HCT116 (cell line): ENCODE measurements around the gene S1PR3. TPM values are rescaled to one million over a fixed set of nuclear protein-coding genes. Genes with fewer than 3 reads are reported as not detected.

ENCODE experiments used
- ATAC-seq: fragments of 200-7000 bp; cut with Tn5 transposase; 2 replicates; pipeline ENCODE4 v1.9.1; 2020; ENCODE audit warnings: mild to moderate bottlenecking, moderate library complexity
- BruUV-seq: library from RNA; stranded (reverse); fragments of 400-500 nt; replicated peaks from 2 replicates; lab custom pipeline; 2021; lab: Mats Ljungman, UMichigan
- CTCF ChIA-PET: fragments of 300-600 bp; sonication (Branson Sonifier 250); formaldehyde crosslinking; loops from one replicate; lab custom pipeline; 2021; ENCODE audit warnings: antibody characterized with exemption; lab: Charles Lee
- POLR2A ChIA-PET: fragments of 300-600, 350-600 bp; sonication (Branson Sonifier 250); formaldehyde crosslinking; loops from one replicate; lab custom pipeline; 2021; ENCODE audit warnings: antibody characterized with exemption; lab: Charles Lee
- RAD21 ChIA-PET, 2 experiments: fragments of 300-600 bp; sonication (Branson Sonifier 250); formaldehyde crosslinking; loops; one replicate each; lab custom pipeline; 2023; ENCODE audit warnings: low total read pairs in 2 of 2; ENCODE audit not compliant: uncharacterized antibody in 2 of 2, unreplicated experiment in 2 of 2, low non-redundant PET in 1 of 2; lab: Charles Lee
- DNase-seq: peaks from one replicate; pipeline ENCODE4 v3.0.0-alpha.2; 2010; ENCODE audit warnings: low read depth, low spot score
- H2AFZ ChIP-seq: fragments of 200-600 bp; shearing (Covaris generic), sonication (generic); 2 replicates; pipeline ENCODE4 v1.6.1; 2017; ENCODE audit warnings: low read depth, mixed run types, mixed read lengths, antibody characterized with exemption, low read length; ENCODE audit not compliant: poor library complexity, severe bottlenecking
- H3K27ac ChIP-seq: 2 replicates; pipeline ENCODE4 v1.5.1; 2012; ENCODE audit warnings: low read depth, low read length
- H3K27me3 ChIP-seq: fragments of 200-600 bp; sonication (generic); 2 replicates; pipeline ENCODE4 v1.6.1; 2016; ENCODE audit warnings: mixed run types, low read length, mixed read lengths; ENCODE audit not compliant: insufficient read depth
- H3K36me3 ChIP-seq, 2 experiments: fragments of 200-500 bp in 1 of 2; fragments of 200-600 bp in 1 of 2; sonication (Bioruptor generic) in 1 of 2; sonication (generic) in 1 of 2; 2 replicates each; pipeline versions ENCODE4 v1.5.1 to v1.6.1; 2014 to 2016; ENCODE audit warnings: low read length in 2 of 2, inconsistent platforms in 1 of 2, mixed read lengths in 1 of 2, mixed run types in 1 of 2; ENCODE audit not compliant: insufficient read depth in 2 of 2, control insufficient read depth in 1 of 2
- H3K4me1 ChIP-seq, 2 experiments: fragments of 200-600 bp in 1 of 2; sonication (generic) in 1 of 2; 2 replicates each; pipeline versions ENCODE4 v1.5.1 to v1.6.1; 2012 to 2017; ENCODE audit warnings: low read length in 2 of 2, inconsistent platforms in 1 of 2, mild to moderate bottlenecking in 1 of 2, mixed read lengths in 1 of 2, mixed run types in 1 of 2, moderate library complexity in 1 of 2; ENCODE audit not compliant: insufficient read depth in 2 of 2, control insufficient read depth in 1 of 2
- H3K4me2 ChIP-seq: fragments of 200-600 bp; sonication (generic); 2 replicates; pipeline ENCODE4 v1.6.1; 2017; ENCODE audit warnings: mixed run types, low read length, mixed read lengths
- H3K4me3 ChIP-seq, 2 experiments: fragments of 200-600 bp in 1 of 2; sonication (generic) in 1 of 2; replicated peaks in 1 of 2; 2 replicates each; pipeline ENCODE4 v1.5.1; 2011 to 2016; ENCODE audit warnings: low read length in 2 of 2, control low read depth in 1 of 2, low read depth in 1 of 2, mild to moderate bottlenecking in 1 of 2, mixed read lengths in 1 of 2, mixed run types in 1 of 2
- H3K79me2 ChIP-seq: fragments of 200-600 bp; sonication (generic); 2 replicates; pipeline ENCODE4 v1.6.1; 2017; ENCODE audit warnings: mild to moderate bottlenecking, mixed run types, low read length, moderate library complexity, mixed read lengths; ENCODE audit not compliant: insufficient read depth
- H3K9ac ChIP-seq: fragments of 200-600 bp; sonication (generic); 2 replicates; pipeline ENCODE4 v1.6.1; 2016; ENCODE audit warnings: low read length, mixed read lengths
- H3K9me2 ChIP-seq: fragments of 200-600 bp; sonication (generic), shearing (Covaris generic); 2 replicates; pipeline ENCODE4 v1.6.1; 2017; ENCODE audit warnings: mixed run types, mild to moderate bottlenecking, moderate library complexity; ENCODE audit not compliant: insufficient read depth
- H3K9me3 ChIP-seq, 2 experiments: fragments of 200-500 bp in 1 of 2; fragments of 200-600 bp in 1 of 2; sonication (Bioruptor generic) in 1 of 2; sonication (generic) in 1 of 2; 2 replicates each; pipeline ENCODE4 v1.6.1; 2014 to 2017; ENCODE audit warnings: low read length in 2 of 2, mixed read lengths in 2 of 2, inconsistent platforms in 1 of 2, low read depth in 1 of 2, mild to moderate bottlenecking in 1 of 2, mixed run types in 1 of 2, moderate library complexity in 1 of 2; ENCODE audit not compliant: control insufficient read depth in 1 of 2, insufficient read depth in 1 of 2
- H4K20me1 ChIP-seq: fragments of 200-600 bp; sonication (generic), shearing (Covaris generic); 2 replicates; pipeline ENCODE4 v1.6.1; 2017; ENCODE audit warnings: mixed run types, mild to moderate bottlenecking, moderate library complexity; ENCODE audit not compliant: insufficient read depth
- CTCF ChIP-seq, 3 experiments: fragments of 200-600 bp in 1 of 3; sonication (generic) in 1 of 3; IDR thresholded peaks in 2 of 3; conservative IDR thresholded peaks in 1 of 3; 2 replicates each; pipeline ENCODE4 v1.5.1; 2012 to 2017; ENCODE audit warnings: low read depth in 2 of 3, low read length in 2 of 3, antibody characterized with exemption in 1 of 3, borderline replicate concordance in 1 of 3, control low read depth in 1 of 3, mild to moderate bottlenecking in 1 of 3, mixed read lengths in 1 of 3, mixed run types in 1 of 3, moderate library complexity in 1 of 3; ENCODE audit not compliant: insufficient read depth in 1 of 3
- EGR1 ChIP-seq: IDR thresholded peaks from 2 replicates; pipeline ENCODE4 v1.6.1; 2012; ENCODE audit warnings: low read depth
- MAX ChIP-seq: IDR thresholded peaks from 2 replicates; pipeline ENCODE4 v1.6.1; 2012
- POLR2AphosphoS5 ChIP-seq: IDR thresholded peaks from 2 replicates; pipeline ENCODE4 v1.6.1; 2011; ENCODE audit warnings: mild to moderate bottlenecking, low read depth, low read length, moderate library complexity
- RAD21 ChIP-seq: IDR thresholded peaks from 2 replicates; pipeline ENCODE4 v1.6.1; 2012; ENCODE audit warnings: low read depth, mild to moderate bottlenecking
- REST ChIP-seq: IDR thresholded peaks from 2 replicates; pipeline ENCODE4 v1.6.1; 2012; ENCODE audit warnings: low read depth
- SP1 ChIP-seq: IDR thresholded peaks from 2 replicates; pipeline ENCODE4 v1.6.1; 2012; ENCODE audit warnings: low read depth
- ZBTB33 ChIP-seq: IDR thresholded peaks from 2 replicates; pipeline ENCODE4 v1.6.1; 2011; ENCODE audit warnings: mild to moderate bottlenecking, low read length, moderate library complexity; ENCODE audit not compliant: insufficient replicate concordance; ENCODE audit errors: extremely low read depth
- intact Hi-C: fragments of 100-400 bp; cut with micrococcal nuclease; formaldehyde crosslinking; loops from 2 replicates; pipeline ENCODE4 v1.10.0; 2022
- total RNA-seq: library from RNA; stranded (reverse); gene quantifications from one replicate; pipeline ENCODE4 v1.2.1, GENCODE V29; 2021; ENCODE audit not compliant: unreplicated experiment

Gene S1PR3
- total RNA-seq, 1 experiment from 2014 or later = 0.07 TPM

GRCh38 chr9:88990041-88990728 is 1.1 kb upstream of the S1PR3 start:
- Histone ChIP-seq H3K4me1 (no peaks in the 10 kb centered on the region), H3K9me2 (no peaks in the 10 kb centered on the region), H3K36me3 (no peaks in the 10 kb centered on the region)
- ATAC-seq = no peak
- no peak for TF ChIP-seq ZBTB33
- no peak for TF ChIP-seq RAD21
- no peak for TF ChIP-seq CTCF (IDR thresholded peaks at IDR 0.05 in 2 of 3, conservative IDR thresholded peaks at IDR 0.05 in 1 of 3; ENCODE audit: borderline replicate concordance in 1 of 3, insufficient read depth in 1 of 3, low read depth in 2 of 3, low read length in 2 of 3)
- no peak for TF ChIP-seq SP1
- no peak for TF ChIP-seq EGR1
- TF ChIP-seq POLR2AphosphoS5 = no peak
- no peak for TF ChIP-seq MAX
- no peak for TF ChIP-seq REST
- TF ChIP-seq, all 23 proteins: peak for 0
- Histone ChIP-seq H4K20me1 (no peaks in the 10 kb centered on the region), H3K27ac (no peak overlapping the region), H2AFZ (no peak overlapping the region), H3K27me3 (no peaks in the 10 kb centered on the region), H3K4me3 (no peak overlapping the region), H3K9ac (no peak overlapping the region), H3K4me2 (no peak overlapping the region), H3K9me3 (no peaks in the 10 kb centered on the region), H3K79me2 (no peaks in the 10 kb centered on the region)
- CTCF ChIA-PET = no interaction called here
- RAD21 ChIA-PET = no interaction called here
- BruUV-seq = no TSS peak
- POLR2A ChIA-PET = no interaction called here
- intact Hi-C loops = no loop called here
- DNase-seq = no peak
